Activated T-cell treated with anti-CD3 and anti-CD28 coated beads, Interleukin-2, amount 50 U/mL, for 1 hour (primary cell): ENCODE results near the gene S1PR1.
"Not testable (repeated sequence)": the region's sequence is repeated elsewhere in the genome, so short reads cannot be mapped to it uniquely, and the experiment has no call there.

Experiments used
- DNase-seq: peaks from one replicate; pipeline ENCODE4 v3.0.0-alpha.2; 2020

S1PR1 gene

DNA sequence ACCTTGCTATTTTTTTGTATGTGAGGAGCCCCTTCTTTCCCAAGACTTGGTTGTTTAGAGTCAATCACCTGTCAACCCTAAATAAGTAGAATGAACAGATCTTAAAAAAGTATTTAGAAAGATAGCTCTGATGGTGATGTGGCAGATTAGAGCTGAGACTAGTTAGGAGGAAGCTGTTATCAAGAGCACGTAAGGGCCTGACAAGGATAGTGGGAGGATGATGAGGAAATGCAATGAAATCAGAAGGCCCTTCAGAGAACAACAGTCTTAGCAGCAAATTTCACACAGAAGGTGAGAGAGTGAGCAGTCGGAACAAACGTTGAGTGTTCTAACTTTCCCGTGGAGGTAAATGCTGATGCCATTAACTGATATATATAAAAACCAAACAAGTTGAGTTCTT lies 15.9 kb upstream of the S1PR1 start:
- DNase-seq: no peak

DNA sequence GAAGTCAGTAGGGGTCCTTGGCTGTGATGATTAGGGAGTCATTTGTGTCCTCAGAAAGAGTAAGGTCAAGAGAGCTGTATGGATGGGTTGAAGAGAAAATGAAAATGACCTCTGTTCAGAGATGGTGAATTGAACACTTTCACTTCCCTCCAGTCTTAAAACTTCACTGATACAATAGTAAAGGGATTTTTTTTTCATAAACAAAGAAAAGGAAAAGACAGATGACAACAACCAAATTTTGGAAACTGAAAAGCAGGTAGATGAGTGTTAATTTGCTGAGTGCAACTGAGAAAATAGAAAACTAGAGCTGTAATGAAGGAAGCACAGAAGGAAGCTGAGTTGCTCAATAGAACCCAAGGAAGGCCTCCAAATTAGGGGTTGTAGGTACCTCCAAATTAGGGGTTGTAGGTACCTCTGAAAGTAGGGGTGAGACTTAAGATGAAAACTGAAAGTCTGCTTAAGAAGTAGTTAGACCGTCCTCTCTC lies 14.8 kb upstream of the S1PR1 start:
- no peak for DNase-seq

DNA sequence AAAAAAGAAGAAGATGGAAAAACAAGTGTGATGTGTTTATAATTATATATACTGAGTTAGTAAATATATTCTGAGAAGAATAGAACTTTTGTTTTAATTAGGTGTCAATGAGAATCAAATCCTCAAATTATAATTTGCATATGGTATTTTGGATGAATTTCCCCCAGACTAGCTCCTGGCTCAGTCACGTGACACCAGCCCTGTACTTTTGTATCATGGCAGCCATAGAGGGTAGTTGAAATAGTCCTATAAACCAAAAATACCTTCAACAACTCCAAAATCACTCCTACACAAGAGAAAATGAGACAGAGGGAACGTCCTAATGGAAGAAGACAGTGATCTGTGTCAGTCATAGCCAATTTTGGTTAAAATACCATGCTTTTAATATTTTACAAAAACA lies 9.0 kb upstream of the S1PR1 start:
- no peak for DNase-seq

DNA sequence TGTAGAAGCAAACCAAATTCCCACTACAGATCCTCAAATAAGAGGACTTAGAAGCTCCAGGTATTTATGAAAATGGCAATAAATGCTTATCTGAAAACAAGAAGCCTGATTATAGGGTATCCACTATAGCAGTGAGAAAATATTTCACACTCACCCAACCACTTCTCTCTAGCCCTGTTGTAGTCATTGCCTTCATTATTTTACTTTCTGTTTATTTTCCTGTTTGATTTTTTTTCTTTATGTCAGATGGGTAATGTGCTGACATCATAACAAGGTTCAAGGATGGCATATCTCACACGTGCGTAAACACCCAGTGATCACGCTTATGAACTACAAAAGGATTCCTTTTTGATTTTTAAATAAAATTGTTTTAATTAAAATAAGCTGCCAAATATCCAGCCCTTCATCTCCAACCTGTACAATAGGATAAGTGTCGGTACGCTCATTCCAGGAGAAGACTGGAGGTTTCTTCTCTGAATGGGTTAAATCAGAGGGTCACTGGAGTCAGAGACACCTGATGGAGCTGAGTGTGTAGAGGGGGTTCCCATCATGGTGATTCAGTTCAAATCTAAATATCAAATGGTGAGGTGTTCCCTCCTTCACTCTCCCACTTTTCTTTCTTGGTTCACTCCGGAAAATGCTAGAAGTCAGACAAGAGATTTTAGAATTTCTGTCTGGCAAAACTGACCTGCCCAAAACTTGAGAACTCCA lies 8.2 kb upstream of the S1PR1 start:
- no peak for DNase-seq

DNA sequence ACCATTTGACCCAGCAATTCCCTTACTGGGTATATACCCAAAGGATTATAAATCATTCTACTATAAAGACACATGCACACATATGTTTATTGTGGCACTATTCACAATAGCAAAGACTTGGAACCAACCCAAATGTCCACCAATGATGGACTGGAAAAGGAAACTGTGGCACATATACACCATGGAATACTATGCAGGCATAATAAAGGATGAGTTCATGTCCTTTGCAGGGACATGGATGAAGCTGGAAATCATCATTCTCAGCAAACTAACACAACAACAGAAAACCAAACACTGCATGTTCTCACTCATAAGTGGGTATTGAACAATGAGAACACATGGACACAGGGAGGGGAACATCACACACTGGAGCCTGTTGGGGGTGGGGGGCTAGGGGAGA lies 4.6 kb upstream of the S1PR1 start:
- not testable (repeated sequence) for DNase-seq

DNA sequence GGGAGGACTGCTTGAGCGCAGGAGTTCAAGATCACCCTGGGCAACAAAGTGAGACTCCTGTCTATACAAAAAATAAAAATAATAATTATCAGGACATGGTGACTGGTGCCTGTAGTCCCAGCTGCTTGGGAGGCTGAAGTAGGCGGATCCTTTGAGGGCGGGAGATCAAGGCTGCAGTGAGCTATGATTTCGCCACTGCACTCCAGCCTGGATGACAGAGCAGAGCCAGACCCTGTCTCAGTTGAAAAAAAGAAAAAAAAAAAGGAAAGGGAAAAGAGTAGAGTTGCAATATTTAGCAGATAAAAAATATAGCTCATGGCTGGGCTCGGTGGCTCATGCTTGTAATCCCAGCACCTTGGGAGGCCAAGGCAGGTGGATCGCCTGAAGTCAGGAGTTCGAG lies 3.3 kb upstream of the S1PR1 start:
- no peak for DNase-seq

DNA sequence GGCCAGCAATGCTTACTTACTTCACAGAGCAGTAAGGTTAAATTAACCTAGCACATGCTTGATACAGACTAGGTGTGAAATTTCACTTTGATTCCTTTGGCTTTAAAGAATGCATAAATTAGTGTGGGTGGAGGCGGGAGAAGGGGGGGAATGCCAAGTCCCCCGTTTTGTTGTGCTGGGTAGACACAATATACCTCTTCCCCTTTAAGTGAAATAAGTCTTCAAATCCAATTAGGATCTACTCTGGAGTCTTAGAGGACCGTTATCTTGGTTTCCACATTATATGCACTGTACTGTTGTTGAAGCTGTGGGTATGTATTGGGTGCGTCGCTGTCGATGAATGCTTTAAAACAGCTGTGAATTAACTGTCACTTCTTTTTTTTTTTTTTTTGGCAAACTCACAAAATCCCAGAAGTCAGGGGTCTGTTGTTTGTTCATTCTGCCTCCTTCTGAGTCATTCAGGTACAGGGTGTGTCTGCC lies 1.6 kb upstream of the S1PR1 start:
- DNase-seq: no peak

DNA sequence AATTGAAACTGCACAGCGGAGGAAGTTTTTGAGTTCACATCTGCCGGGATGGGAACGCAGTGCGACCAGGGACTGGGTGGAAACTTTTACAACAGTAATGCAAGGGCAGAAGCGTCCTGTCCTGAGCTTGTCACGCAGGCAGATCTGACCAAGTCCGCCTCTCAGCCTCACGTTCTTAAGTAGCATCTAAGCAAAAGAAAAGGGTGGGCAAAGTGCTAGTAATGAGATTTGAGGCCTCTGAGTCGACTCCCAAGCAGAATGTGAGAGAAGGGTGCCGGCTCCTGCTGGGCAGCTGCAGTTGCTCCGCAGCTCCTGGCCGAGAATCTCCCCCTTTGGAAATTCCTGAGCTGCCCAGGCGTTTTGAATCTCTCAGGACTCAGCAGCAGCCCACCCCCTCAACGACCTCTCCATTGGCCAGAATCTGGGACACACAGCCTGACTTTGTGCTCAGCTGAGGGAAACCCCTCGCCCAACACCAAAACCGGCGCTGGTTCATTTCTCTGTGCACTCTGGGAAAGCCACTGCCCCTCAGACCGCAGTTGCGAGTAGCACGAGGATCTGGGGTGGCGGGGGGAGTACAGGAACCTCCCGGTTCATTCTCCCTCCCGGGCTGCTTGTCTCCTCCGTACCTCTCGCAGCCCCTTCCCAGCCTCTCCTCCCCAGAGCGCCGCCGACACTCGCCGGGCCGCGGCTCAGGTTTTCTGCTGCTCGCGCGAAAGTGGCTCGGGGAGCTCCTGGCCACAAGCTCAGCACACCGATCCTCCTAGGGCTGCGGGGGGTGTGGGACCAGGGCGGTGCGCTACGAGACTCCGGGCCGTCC lies 913 bp upstream of the S1PR1 start:
- peak; percentile 75 for DNase-seq

DNA sequence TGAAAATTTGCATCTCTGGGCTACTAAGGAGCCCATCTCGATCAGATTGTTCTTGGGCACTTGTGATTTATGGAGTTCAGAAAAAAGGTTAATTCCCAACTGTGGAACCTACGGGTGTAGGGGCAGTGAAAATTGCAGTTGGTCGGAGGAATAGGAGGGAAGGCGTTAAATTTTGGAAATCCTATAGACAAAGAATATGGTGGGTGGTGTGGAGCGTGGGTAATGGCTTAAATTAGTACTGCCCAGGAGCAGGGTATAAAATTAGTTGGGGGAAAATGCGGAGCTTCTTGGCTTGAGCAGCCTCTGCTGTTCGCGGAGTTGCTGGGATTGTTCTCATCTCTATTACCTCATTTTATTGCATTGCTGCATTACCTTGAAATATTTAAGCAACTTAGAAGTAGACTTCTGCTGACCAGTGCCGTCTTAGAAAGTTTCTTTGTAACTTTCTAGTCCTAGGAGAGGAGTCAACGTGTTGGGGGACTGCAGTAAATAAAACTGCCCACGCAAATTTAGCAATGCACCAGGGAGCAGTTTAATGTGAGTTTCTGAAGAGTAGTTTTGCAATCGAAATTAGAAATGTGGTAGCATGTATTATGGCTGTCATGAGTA lies 514 bp downstream of the S1PR1 start:
- peak; percentile 38 for DNase-seq

DNA sequence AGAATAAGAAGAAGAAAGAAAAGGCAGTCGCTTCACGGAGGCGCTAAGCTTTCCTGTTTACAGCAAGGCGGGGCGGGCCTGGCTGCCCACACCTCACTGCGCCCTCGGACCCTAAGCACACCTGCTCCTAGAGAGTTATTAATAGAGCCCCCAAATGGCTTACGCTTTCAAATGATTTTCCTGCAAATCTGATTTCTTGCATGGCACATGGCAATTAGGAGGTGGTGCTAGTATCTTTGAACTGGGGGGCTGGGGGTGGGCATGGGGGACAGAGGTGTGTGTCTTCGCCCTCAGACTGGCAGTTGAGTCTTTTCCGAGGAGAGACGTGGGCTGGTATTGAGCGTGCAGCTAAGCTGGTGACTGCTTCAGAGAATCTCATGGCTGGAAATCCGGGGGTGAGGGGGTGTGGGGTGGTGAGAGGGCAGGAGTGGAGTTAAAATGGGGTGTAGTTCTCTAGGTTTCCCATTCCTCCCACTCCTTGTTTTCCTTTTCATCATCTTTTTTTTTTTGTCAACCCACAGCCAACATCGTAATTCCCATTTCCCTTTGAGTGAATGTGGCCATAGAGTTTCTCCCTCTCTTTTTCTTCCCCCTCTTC lies 1.3 kb downstream of the S1PR1 start:
- peak; percentile 66 for DNase-seq

DNA sequence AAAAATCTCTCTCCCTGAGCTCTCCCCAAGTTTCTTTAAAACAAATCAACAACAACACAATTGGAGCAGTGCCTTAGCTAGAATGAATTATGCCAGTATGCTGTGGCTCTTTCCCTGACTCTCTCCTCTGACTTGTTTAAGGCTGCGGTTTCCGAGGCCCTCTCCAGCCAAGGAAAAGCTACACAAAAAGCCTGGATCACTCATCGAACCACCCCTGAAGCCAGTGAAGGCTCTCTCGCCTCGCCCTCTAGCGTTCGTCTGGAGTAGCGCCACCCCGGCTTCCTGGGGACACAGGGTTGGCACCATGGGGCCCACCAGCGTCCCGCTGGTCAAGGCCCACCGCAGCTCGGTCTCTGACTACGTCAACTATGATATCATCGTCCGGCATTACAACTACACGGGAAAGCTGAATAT lies 1.9 kb downstream of the S1PR1 start:
- DNase-seq: peak; percentile 89

DNA sequence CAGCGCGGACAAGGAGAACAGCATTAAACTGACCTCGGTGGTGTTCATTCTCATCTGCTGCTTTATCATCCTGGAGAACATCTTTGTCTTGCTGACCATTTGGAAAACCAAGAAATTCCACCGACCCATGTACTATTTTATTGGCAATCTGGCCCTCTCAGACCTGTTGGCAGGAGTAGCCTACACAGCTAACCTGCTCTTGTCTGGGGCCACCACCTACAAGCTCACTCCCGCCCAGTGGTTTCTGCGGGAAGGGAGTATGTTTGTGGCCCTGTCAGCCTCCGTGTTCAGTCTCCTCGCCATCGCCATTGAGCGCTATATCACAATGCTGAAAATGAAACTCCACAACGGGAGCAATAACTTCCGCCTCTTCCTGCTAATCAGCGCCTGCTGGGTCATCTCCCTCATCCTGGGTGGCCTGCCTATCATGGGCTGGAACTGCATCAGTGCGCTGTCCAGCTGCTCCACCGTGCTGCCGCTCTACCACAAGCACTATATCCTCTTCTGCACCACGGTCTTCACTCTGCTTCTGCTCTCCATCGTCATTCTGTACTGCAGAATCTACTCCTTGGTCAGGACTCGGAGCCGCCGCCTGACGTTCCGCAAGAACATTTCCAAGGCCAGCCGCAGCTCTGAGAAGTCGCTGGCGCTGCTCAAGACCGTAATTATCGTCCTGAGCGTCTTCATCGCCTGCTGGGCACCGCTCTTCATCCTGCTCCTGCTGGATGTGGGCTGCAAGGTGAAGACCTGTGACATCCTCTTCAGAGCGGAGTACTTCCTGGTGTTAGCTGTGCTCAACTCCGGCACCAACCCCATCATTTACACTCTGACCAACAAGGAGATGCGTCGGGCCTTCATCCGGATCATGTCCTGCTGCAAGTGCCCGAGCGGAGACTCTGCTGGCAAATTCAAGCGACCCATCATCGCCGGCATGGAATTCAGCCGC lies 2.5 kb downstream of the S1PR1 start:
- peak; percentile 65 for DNase-seq

DNA sequence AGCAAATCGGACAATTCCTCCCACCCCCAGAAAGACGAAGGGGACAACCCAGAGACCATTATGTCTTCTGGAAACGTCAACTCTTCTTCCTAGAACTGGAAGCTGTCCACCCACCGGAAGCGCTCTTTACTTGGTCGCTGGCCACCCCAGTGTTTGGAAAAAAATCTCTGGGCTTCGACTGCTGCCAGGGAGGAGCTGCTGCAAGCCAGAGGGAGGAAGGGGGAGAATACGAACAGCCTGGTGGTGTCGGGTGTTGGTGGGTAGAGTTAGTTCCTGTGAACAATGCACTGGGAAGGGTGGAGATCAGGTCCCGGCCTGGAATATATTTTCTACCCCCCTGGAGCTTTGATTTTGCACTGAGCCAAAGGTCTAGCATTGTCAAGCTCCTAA lies 3.2 kb downstream of the S1PR1 start:
- DNase-seq: peak; percentile 31

DNA sequence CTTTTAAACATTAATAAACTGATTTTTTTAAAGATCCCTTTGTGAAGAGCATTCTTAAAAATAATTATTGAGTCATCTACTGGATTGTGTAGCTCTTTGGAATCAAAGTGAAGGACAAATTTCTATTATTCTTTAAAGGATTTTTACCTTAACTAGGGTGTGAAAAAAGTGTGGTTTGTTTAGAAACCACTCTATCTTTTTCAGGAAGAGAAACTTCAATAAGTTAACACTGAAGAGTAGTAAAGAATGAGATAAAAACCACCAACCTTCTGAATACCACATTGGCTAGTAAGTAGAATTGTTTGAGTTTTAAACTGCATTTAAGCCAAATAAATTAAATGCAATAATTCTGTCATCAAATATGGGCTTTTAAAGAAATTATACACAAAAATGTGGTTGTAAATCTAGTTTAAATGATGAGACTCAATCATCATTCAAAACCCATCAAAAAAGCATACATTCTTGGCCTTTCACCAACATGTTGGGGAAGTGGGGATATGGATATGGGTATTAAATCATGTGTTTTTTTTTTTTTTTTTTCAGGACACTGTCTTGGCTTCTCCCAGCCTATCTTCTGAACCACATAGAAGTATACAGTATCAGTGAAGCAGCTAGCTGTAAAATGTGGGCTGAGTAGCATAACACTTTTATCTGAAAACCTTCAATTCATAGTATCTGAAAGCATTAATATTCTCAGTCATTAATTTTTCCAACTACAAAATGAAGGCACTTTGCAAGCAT lies 4.8 kb downstream of the S1PR1 start:
- DNase-seq: no peak

DNA sequence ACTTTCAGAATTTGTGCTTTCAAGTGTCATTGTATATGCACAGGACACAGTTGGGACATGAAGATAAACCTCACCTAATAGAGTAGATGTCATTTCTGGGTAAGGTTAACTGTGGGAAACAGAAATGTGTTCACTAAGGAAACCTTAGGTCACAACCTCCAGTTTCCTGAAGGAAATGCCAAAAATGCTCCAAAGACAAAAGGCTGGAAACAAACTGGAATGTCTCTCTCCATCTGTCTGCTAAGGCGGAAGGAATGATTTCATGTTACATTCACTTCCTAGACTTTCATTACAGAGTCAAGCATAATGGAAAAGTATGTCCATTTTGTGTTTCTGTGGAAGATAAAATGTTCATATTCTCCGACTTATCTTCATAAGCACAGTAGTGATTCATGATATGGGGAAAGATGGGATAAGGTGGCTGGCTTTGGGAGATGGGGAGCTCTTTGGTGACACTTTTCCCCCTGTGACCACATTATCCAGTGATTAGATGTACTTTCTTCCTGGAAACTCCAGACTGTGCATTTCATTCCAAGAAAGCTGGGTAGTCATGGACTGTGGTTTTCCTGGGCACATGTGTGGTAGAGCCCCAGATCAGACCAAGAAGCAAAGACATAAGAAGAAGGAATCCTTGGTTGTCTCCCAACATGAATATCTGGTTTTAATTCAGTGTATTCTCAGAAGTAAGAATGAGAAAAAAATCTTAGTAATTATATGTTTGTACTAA lies 5.7 kb downstream of the S1PR1 start:
- DNase-seq: no peak

DNA sequence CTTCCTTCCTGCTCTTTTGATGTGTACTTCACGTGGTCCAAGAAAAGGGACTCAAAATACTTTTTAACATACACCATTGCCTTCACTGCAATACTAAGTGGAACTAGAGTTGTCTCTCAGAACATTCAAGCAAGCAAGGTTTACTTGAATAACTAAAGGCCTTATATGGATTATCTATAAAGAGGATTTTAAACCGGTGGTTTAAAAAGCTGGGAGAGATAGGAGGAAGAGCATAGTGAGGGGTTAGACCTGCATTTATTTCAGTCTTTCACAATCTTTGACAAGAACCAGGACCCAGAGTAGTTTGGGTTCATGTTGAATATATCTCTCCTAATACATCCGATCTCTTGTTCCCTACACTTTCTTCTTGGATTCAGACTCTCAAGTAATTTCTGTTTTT lies 6.9 kb downstream of the S1PR1 start:
- no peak for DNase-seq

DNA sequence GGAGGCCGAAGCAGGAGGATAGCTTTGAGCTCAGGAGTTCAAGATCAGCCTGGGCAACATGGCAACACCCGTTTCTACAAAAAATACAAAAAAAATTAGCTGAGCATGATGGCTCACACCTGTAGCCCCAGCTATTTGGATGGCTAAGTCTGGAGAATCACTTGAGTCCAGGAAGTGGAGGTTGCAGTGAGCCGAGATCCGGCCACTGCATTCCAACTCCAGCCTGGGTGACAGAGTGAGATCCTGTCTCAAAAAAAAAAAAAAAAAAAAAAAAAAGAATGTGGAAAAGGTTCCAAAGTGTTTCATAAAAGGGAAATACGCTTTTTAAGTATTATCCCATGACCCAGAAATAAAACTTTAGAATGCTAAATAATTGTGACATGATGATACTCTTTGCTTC lies 8.0 kb downstream of the S1PR1 start:
- DNase-seq: no peak

DNA sequence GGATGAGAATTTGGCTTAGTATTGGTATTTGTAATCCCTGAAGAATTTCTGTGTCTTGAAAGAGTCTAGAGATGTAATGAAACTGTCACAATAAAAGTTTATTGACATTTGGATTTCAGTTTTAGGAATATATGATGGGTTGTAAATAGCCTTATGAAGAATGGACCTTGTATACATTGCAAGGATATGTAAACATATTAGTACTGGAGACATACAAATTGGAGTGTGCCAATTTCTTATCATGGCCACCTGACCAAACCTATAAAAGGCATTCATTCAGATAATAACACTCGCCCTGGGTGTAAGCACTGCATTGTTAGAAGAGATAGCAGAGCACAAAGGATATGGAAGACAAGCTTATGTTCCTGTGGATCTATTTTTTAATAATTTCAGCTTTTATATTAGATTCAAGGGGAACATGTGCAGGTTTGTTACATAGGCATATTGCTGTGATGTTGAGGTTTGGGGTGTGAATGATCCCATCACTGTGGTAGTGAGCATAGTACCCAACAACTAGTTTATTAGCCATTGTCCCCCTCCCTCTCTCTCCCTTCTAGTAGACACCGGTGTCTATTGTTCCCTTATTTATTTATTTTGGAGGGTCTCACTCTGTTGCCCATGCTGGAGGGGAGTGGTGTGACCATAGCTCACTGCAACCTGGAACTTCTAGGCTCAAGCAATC lies 8.6 kb downstream of the S1PR1 start:
- no peak for DNase-seq

DNA sequence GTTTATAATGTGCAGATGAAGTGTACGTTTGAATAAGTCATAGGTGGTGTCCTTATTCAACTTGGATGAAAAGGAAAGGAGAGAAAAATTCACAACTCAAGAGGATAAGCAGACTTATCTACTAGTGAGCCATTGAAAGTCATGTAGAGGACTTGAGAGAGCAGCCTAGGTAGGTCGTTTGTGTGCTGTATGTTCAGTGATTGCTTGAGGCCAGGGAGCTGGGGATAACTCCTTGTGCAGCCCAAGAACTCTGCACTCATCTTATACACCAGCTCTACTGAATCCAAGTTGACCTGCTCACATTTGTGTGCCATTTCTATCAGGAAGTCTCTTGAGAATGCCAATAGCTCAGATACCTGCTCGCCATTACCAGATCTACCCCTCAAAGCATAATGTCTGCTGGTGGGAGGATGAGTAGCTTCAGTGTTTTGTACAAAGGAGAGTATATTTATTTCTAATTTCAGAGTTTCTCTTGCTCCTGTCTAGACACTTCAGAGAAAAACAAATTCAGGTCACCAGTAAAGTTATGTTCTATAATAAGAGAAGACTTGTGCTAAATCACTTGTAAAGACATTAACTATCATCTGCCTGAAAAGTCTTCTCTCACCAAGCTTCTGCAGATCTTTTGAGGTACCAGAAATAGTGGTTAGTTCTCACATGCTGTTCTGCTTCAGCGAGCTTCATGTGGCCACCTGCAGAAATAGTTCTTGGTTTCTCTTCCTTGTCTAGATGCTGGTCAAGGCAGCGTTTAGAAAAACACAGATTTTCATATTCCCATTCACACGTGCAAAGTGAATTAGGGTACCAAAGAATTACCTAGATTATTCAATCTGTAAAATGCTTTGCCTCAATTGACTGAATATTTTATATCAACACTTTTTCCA lies 10.8 kb downstream of the S1PR1 start:
- DNase-seq: no peak
